Esophagus (tissue), 2 donors: ENCODE data around the gene TBL1X. TPM values are rescaled to one million over a fixed set of nuclear protein-coding genes. Genes with fewer than 3 reads are reported as not detected.

ENCODE experiments used
- H3K27ac ChIP-seq, 2 donors: one replicate each; pipeline ENCODE4 v1.5.1; 2013; ENCODE audit warnings: low read depth in 2 of 2, mild to moderate bottlenecking in 2 of 2, inconsistent platforms in 1 of 2, low read length in 1 of 2, moderate library complexity in 1 of 2
- H3K27me3 ChIP-seq, 2 donors: one replicate each; pipeline ENCODE4 v1.6.1; 2013; ENCODE audit warnings: low read length in 2 of 2, control low read depth in 1 of 2, mild to moderate bottlenecking in 1 of 2; ENCODE audit not compliant: insufficient read depth in 2 of 2, control insufficient read depth in 1 of 2
- H3K36me3 ChIP-seq, 2 donors: one replicate each; pipeline ENCODE4 v1.6.1; 2013; ENCODE audit warnings: low read length in 1 of 2; ENCODE audit not compliant: control insufficient read depth in 2 of 2, insufficient read depth in 2 of 2
- H3K4me1 ChIP-seq, 2 donors: one replicate each; pipeline ENCODE4 v1.6.1; 2013; ENCODE audit warnings: low read length in 1 of 2; ENCODE audit not compliant: control insufficient read depth in 2 of 2, insufficient read depth in 2 of 2
- H3K4me3 ChIP-seq, 2 donors: one replicate each; pipeline ENCODE4 v1.5.1; 2013; ENCODE audit warnings: low read length in 2 of 2, mild to moderate bottlenecking in 2 of 2, low read depth in 1 of 2, moderate library complexity in 1 of 2
- H3K9me3 ChIP-seq, 2 donors: one replicate each; pipeline ENCODE4 v1.6.1; 2013; ENCODE audit warnings: mild to moderate bottlenecking in 2 of 2, low read depth in 1 of 2, low read length in 1 of 2, moderate library complexity in 1 of 2; ENCODE audit not compliant: control insufficient read depth in 2 of 2, insufficient read depth in 1 of 2
- WGBS, 2 donors: extraction: QIAGEN DNeasy Blood & Tissue Kit; methylation state at CpG; one replicate each; pipeline ENCODE4 v1.1.7; 2013; 5-methylcytosine and 5-hydroxymethylcytosine counted together
- polyA plus RNA-seq, 2 donors: library from polyadenylated mRNA; stranded (reverse); fragments of 200-250 nt; gene quantifications; one replicate each; pipeline ENCODE4 v1.2.3, GENCODE V29; 2013
- donor health status: healthy with polysubstance abuse.
- donor health status: Bipolar disorder and iron deficiency.

Gene TBL1X
- polyA plus RNA-seq, 2 donors, result 3.7 to 5.8 TPM

GRCh38 chrX:9578083-9578779, 113.4 kb downstream of the TBL1X start:
- Histone ChIP-seq H3K27ac (no peak overlapping the region), H3K4me1 (no peaks in the 10 kb centered on the region), H3K9me3 (no peaks in the 10 kb centered on the region), H3K4me3 (no peak overlapping the region), H3K27me3 (no peaks in the 10 kb centered on the region), H3K36me3 (no peaks in the 10 kb centered on the region)
- 81 to 89% methylated on average over 20 of the region's 20 CpGs for WGBS, 2 donors

GRCh38 chrX:9581771-9582385, 117.0 kb downstream of the TBL1X start:
- peaks cover 0 to under 1% of the 10 kb centered on the region in 2 donors for H3K9me3 ChIP-seq
- 69 to 75% methylated on average over 8 of the region's 8 CpGs for WGBS, 2 donors

DNA sequence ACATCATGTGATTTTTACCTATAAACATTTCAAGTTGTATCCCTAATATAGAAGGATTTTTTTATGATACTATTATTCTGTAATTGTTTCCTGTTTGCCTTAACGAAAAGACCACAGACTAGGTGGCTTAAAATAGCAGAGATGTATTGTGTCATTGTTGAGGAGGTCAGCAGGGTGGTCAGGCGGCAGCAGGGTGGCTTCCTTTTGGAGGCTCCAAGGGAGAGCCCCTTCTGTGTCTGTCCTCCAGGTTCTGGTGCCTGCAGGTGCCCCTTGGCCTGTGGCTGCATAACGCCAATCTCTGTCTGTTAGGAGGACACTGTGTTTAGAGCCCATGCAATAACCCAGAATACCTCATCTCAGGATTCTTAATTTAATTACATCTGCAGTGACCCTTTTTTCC, 118.1 kb downstream of the TBL1X start:
- no peaks in the 10 kb centered on the region for H3K36me3 ChIP-seq
- 79 to 80% methylated on average over 3 of the region's 3 CpGs for WGBS, 2 donors
- no peak overlapping the region for H3K4me3 ChIP-seq
- peaks cover 0 to 4% of the 10 kb centered on the region in 2 donors for H3K9me3 ChIP-seq
- H3K27ac ChIP-seq, result no peak overlapping the region
- H3K27me3 ChIP-seq, result no peaks in the 10 kb centered on the region
- H3K4me1 ChIP-seq, result peaks cover 0 to 3% of the 10 kb centered on the region in 2 donors

More at GRCh38 chrX:9581771-9582385, 117.0 kb downstream of the TBL1X start:
- peaks cover 0 to under 1% of the 10 kb centered on the region in 2 donors for H3K4me1 ChIP-seq
- H3K36me3 ChIP-seq, result no peaks in the 10 kb centered on the region
- H3K27ac ChIP-seq, result no peak overlapping the region
- no peak overlapping the region for H3K4me3 ChIP-seq
- no peaks in the 10 kb centered on the region for H3K27me3 ChIP-seq

DNA sequence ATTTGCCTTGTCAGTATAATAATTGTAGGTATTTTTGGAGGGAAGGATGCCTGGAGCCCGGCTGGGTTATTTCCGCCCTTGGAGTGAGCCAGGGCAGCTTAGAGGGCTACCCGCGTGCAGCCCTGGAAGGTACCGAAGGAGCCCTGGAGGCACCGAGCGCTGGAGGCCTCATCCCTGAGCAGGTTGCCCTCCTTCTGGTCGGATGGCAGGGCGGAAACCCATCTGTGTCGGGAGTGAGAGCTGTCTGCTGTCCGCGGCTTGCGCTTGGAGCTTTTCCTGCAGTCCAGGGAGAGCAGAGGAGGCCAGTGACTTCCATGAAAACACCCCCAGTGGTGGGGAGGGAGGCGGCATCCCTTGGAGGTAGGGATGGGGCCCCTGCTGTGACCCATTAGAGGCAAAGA, 122.1 kb downstream of the TBL1X start:
- no peak overlapping the region for H3K27ac ChIP-seq
- peaks cover 0 to 4% of the 10 kb centered on the region in 2 donors for H3K9me3 ChIP-seq
- no peak overlapping the region for H3K4me3 ChIP-seq
- peaks cover 0 to 3% of the 10 kb centered on the region in 2 donors for H3K4me1 ChIP-seq
- no peaks in the 10 kb centered on the region for H3K27me3 ChIP-seq
- no peaks in the 10 kb centered on the region for H3K36me3 ChIP-seq
- 77 to 90% methylated on average over 14 of the region's 14 CpGs for whole genome bisulfite sequencing, 2 donors

DNA sequence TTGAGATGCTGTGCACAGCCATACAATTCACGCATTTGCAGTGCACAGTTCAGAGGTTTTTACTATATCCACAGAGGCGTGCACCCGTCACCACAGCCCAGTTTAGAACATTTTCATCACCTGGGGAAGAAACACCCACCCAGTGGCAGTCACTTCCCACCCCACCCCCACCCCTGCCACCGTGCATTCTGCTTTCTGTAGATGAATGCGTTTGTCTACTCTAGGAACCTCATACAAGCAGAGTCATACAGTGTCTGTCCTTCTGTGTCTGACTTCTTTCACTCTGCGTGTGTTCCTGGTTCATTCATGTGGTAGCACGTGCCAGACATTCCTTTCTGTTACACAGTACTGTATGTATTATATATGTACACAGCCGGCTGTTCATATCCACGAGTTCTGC, 122.8 kb downstream of the TBL1X start:
- no peaks in the 10 kb centered on the region for H3K27me3 ChIP-seq
- WGBS, 2 donors, result 64 to 66% methylated on average over 9 of the region's 9 CpGs
- H3K27ac ChIP-seq, result no peak overlapping the region
- no peaks in the 10 kb centered on the region for H3K36me3 ChIP-seq
- H3K4me3 ChIP-seq, result no peak overlapping the region
- peaks cover 0 to 4% of the 10 kb centered on the region in 2 donors for H3K9me3 ChIP-seq
- H3K4me1 ChIP-seq, result peaks cover 0 to 3% of the 10 kb centered on the region in 2 donors

GRCh38 chrX:9591496-9591895, 126.6 kb downstream of the TBL1X start:
- Histone ChIP-seq H3K4me3 (no peak overlapping the region), H3K27ac (no peak overlapping the region), H3K4me1 (peaks cover 0 to 3% of the 10 kb centered on the region in 2 donors), H3K27me3 (no peaks in the 10 kb centered on the region), H3K9me3 (peaks cover 0 to 4% of the 10 kb centered on the region in 2 donors), H3K36me3 (no peaks in the 10 kb centered on the region)
- WGBS, 2 donors, result 87% methylated on average over 2 of the region's 2 CpGs

- Histone ChIP-seq H3K36me3 (no peaks in the 10 kb centered on the region), H3K4me1 (no peaks in the 10 kb centered on the region), H3K9me3 (no peaks in the 10 kb centered on the region), H3K27ac (no peak overlapping the region), H3K4me3 (no peak overlapping the region), H3K27me3 (no peaks in the 10 kb centered on the region)
- 91 to 93% methylated on average over 9 of the region's 9 CpGs for WGBS, 2 donors
Observed at GRCh38 chrX:9593756-9594155, 128.9 kb downstream of the TBL1X start.

DNA sequence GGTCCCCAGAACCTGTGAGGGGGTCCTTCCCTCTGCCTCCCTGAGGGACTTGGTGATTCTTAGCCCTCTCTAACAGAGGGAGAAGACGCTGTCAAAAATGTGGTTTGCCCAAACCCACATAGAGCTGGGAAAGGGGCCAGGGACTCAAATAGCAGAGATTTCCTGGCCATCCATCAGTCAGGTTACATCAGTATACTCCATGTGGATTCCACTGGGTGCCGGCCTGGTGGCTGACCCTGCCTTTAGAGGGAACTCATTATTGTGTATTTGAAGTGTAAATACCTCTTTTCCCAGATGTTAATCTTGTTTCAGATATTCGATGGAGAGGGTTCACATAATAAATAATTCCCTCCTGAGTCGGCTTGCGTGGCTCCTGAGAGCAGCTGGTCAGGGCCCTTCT, 130.3 kb downstream of the TBL1X start:
- no peaks in the 10 kb centered on the region for H3K36me3 ChIP-seq
- 60 to 72% methylated on average over 5 of the region's 5 CpGs for WGBS, 2 donors
- H3K9me3 ChIP-seq, result no peaks in the 10 kb centered on the region
- H3K4me1 ChIP-seq, result no peaks in the 10 kb centered on the region
- no peak overlapping the region for H3K27ac ChIP-seq
- H3K27me3 ChIP-seq, result no peaks in the 10 kb centered on the region
- H3K4me3 ChIP-seq, result no peak overlapping the region

- Histone ChIP-seq H3K4me3 (no peak overlapping the region), H3K4me1 (no peaks in the 10 kb centered on the region), H3K9me3 (no peaks in the 10 kb centered on the region), H3K27ac (no peak overlapping the region), H3K36me3 (no peaks in the 10 kb centered on the region), H3K27me3 (no peaks in the 10 kb centered on the region)
- 89 to 95% methylated on average over 3 of the region's 3 CpGs for WGBS, 2 donors
Observed at GRCh38 chrX:9596837-9597236, 132.0 kb downstream of the TBL1X start.
